Smooth muscle cell (in vitro differentiated cells): ENCODE measurements around the gene LIF. TPM values are rescaled to one million over a fixed set of nuclear protein-coding genes. Genes with fewer than 3 reads are reported as not detected.

Experiments used
- DNase-seq: peaks from one replicate; lab custom pipeline; 2025; ENCODE audit not compliant: unreplicated experiment; lab: John Stamatoyannopoulos, UW
- H2AFZ ChIP-seq: fragments of 200-600 bp; sonication (generic); 2 replicates; pipeline ENCODE4 v1.6.0; 2016; ENCODE audit warnings: antibody characterized with exemption, low read depth, mild to moderate bottlenecking
- H3F3A ChIP-seq: fragments of 200-600 bp; sonication (generic); 2 replicates; pipeline ENCODE4 v1.6.0; 2017; ENCODE audit warnings: antibody characterized with exemption, low read depth
- H3K27ac ChIP-seq: fragments of 200-600 bp; sonication (generic); 2 replicates; pipeline ENCODE4 v1.5.1; 2016; ENCODE audit warnings: low read depth, mild to moderate bottlenecking
- H3K27me3 ChIP-seq: fragments of 200-600 bp; sonication (generic); 2 replicates; pipeline ENCODE4 v1.6.1; 2016; ENCODE audit warnings: low read depth, mild to moderate bottlenecking
- H3K36me3 ChIP-seq: fragments of 200-600 bp; sonication (generic); 2 replicates; pipeline ENCODE4 v1.5.1; 2016; ENCODE audit warnings: low read depth
- H3K4me1 ChIP-seq: fragments of 200-600 bp; sonication (generic); 2 replicates; pipeline ENCODE4 v1.5.1; 2016; ENCODE audit warnings: low read depth
- H3K4me2 ChIP-seq: fragments of 200-600 bp; sonication (generic); 2 replicates; pipeline ENCODE4 v1.6.0; 2016; ENCODE audit warnings: mild to moderate bottlenecking
- H3K4me3 ChIP-seq: fragments of 200-600 bp; sonication (generic); 2 replicates; pipeline ENCODE4 v1.5.1; 2016; ENCODE audit warnings: mild to moderate bottlenecking
- H3K79me2 ChIP-seq: fragments of 200-600 bp; sonication (generic); 2 replicates; pipeline ENCODE4 v1.6.0; 2016; ENCODE audit warnings: low read depth, mild to moderate bottlenecking
- H3K9ac ChIP-seq: fragments of 200-600 bp; sonication (generic); 2 replicates; pipeline ENCODE4 v1.6.0; 2016; ENCODE audit warnings: low read depth
- H3K9me3 ChIP-seq: fragments of 200-600 bp; sonication (generic); replicated peaks from 2 replicates; pipeline ENCODE4 v1.5.1; 2016; ENCODE audit warnings: low read depth
- H4K20me1 ChIP-seq: fragments of 200-600 bp; sonication (generic); 2 replicates; pipeline ENCODE4 v1.6.0; 2016; ENCODE audit warnings: low read depth
- WGBS: methylation state at CpG from one replicate; pipeline ENCODE4 v1.1.7; 2016; ENCODE audit warnings: low lambda C conversion rate; 5-methylcytosine and 5-hydroxymethylcytosine counted together
- polyA plus RNA-seq: library from polyadenylated mRNA; unstranded; fragments of >200 nt; fragmentation: Nextera tagmentation; extraction: Ambion mirVana; gene quantifications from 2 replicates; pipeline ENCODE4 v1.2.1, GENCODE V29; 2016
- total RNA-seq: library from RNA; depleted of rRNA; stranded (reverse); fragments of >200 nt; gene quantifications from 2 replicates; pipeline ENCODE4 v1.2.3, GENCODE V29; 2014
- TF ChIP-seq, protein P1 (sequence below): fragments of 200-600 bp; sonication (generic); IDR thresholded peaks from 2 replicates; pipeline ENCODE4 v1.5.1; 2017; ENCODE audit warnings: borderline replicate concordance, mild to moderate bottlenecking, antibody characterized with exemption; ENCODE audit not compliant: insufficient read depth, poor library complexity, severe bottlenecking

The LIF gene
- total and polyA plus RNA-seq, 2 experiments from 2014 or later: 29.9 to 31.2 TPM

DNA sequence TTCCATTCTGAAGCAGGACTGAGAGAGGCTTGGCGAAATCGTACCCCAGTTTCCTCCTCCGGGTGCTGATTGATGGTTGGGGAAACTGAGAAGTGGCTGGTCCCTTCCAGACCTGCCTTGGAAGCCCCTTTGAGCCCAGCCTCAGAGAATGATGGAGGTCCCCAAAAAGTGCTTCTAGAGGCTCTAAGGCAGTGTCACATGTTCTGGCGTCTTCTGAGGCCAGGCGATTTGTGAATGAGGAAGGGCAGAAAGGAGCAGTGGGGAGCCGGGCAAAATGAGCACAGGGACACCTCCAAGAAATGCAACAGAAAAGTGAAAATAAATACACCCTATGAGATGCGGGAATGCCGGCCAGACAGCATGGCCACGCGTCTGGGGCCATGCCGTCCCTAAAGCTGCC lies 1.0 kb upstream of the LIF start:
- Histone ChIP-seq H3K79me2 (peaks cover 40% of the 10 kb centered on the region), H3K9ac (no peak overlapping the region), H2AFZ (no peak overlapping the region), H3K4me1 (peaks cover 16% of the 10 kb centered on the region), H3K27me3 (no peaks in the 10 kb centered on the region), H3K36me3 (no peaks in the 10 kb centered on the region), H3K4me2 (peak overlapping the region; percentile 97), H3K27ac (peak overlapping the region; percentile 79), H3K4me3 (no peak overlapping the region), H3F3A (peaks cover 21% of the 10 kb centered on the region), H3K9me3 (no peaks in the 10 kb centered on the region), H4K20me1 (no peaks in the 10 kb centered on the region)
- WGBS: 96% methylated on average over 11 of the region's 11 CpGs
- DNase-seq: no peak
- TF ChIP-seq, protein P1, sequence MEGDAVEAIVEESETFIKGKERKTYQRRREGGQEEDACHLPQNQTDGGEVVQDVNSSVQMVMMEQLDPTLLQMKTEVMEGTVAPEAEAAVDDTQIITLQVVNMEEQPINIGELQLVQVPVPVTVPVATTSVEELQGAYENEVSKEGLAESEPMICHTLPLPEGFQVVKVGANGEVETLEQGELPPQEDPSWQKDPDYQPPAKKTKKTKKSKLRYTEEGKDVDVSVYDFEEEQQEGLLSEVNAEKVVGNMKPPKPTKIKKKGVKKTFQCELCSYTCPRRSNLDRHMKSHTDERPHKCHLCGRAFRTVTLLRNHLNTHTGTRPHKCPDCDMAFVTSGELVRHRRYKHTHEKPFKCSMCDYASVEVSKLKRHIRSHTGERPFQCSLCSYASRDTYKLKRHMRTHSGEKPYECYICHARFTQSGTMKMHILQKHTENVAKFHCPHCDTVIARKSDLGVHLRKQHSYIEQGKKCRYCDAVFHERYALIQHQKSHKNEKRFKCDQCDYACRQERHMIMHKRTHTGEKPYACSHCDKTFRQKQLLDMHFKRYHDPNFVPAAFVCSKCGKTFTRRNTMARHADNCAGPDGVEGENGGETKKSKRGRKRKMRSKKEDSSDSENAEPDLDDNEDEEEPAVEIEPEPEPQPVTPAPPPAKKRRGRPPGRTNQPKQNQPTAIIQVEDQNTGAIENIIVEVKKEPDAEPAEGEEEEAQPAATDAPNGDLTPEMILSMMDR: no peak

DNA sequence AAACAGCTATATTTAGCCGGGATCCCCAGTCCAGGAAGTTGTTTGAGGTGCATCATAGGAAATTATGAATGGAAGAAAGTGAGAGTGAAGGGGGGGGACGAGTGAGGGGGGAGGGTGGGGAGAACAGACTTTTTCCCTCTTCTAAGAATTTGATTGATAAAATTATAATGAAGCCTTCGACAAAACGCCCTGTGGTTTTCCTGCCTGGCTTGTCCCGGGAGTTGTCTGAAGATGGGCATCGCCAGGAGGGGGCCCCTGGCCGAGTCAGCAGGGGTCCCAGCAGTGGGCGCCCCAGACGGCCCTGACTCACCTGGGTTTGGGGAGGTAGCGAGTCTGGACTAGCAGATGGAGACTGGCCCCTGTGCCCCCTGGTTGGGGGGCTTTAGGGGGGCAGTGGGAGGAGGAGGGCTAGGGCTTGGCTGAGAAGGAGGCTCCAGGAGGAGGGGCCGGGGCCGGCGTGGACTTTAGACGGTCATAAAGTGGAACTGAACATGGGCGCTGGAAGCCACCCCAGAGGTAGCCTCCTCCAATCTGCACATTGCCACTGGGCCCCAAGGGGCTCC lies 336 bp upstream of the LIF start:
- no peak overlapping the region for H2AFZ ChIP-seq
- 42% methylated on average over 15 of the region's 15 CpGs for WGBS
- no peak for DNase-seq

DNA sequence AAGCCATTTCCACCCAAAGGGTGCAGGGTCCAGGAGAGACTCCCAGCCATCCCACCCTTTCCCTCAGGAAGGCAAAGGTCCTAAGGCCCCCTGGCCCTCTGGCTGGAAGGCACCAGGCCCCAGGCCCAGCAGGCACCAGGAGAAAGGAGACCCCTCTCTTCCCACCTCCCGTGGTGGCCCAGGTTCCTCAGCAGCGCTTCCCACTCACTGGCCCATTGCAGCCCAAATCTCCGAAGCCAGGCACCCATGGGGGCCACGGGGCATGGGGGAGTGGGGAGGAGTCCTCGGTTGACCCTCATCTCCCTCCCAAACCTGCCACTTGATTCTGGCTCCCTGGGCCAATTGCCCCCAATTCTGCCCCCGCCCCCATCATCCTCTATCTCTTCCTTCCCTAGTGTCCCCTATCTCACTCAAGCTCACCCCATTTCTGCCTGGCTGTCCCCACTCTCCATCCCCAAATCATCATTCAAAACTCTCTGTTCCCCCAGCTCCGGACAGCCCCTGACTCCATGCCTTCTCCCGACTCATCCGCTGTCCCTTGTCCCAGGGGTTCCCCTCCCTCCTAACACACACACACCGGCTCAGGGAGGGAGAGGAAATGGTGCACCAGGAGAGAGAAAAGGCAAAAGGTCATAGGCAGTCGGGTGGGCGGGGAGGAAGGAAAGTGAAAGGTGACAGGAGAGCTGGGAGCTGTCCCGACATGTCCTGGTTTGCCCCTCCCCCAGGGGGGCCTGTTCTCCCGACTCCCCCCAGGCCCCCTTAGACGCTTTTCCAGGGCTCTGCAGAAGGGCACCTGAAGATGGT lies 1.2 kb downstream of the LIF start:
- 45% methylated on average over 15 of the region's 15 CpGs for WGBS
- Histone ChIP-seq H3K9ac (peak overlapping the region; percentile 84), H3K4me3 (peak overlapping the region; percentile 85), H3K9me3 (no peaks in the 10 kb centered on the region), H2AFZ (no peak overlapping the region), H3K4me1 (peaks cover 10% of the 10 kb centered on the region), H3F3A (peaks cover 19% of the 10 kb centered on the region), H3K4me2 (peak overlapping the region; percentile 97), H4K20me1 (no peaks in the 10 kb centered on the region), H3K27me3 (no peaks in the 10 kb centered on the region), H3K27ac (peak overlapping the region; percentile 79), H3K79me2 (peaks cover 42% of the 10 kb centered on the region), H3K36me3 (no peaks in the 10 kb centered on the region)
- DNase-seq: no peak
- TF ChIP-seq, protein P1: no peak

More for the DNA sequence above, 336 bp upstream of the LIF start:
- Histone ChIP-seq H4K20me1 (no peaks in the 10 kb centered on the region), H3K4me2 (peak overlapping the region; percentile 97), H3K9me3 (no peaks in the 10 kb centered on the region), H3K27me3 (no peaks in the 10 kb centered on the region), H3K4me1 (peaks cover 11% of the 10 kb centered on the region), H3K79me2 (peaks cover 42% of the 10 kb centered on the region), H3K27ac (peak overlapping the region; percentile 79), H3K4me3 (peak overlapping the region; percentile 85), H3F3A (peaks cover 15% of the 10 kb centered on the region), H3K36me3 (no peaks in the 10 kb centered on the region), H3K9ac (peak overlapping the region; percentile 84)
- TF ChIP-seq, protein P1: no peak
